IMR-90 (cell line): ENCODE measurements around the gene MYOF.

Experiments used
- CEBPB ChIP-seq: IDR thresholded peaks from 2 replicates; pipeline ENCODE4 v1.6.1; 2012; ENCODE audit warnings: low read depth, low read length, improper control_type of control experiment
- CHD1 ChIP-seq: IDR thresholded peaks from 2 replicates; pipeline ENCODE4 v1.6.1; 2012; ENCODE audit warnings: low read depth, low read length, improper control_type of control experiment
- CTCF ChIP-seq: conservative IDR thresholded peaks from 2 replicates; pipeline ENCODE4 v1.5.1; 2012; ENCODE audit warnings: mild to moderate bottlenecking, low read depth, low read length, improper control_type of control experiment
- POLR2A ChIP-seq: IDR thresholded peaks from 2 replicates; pipeline ENCODE4 v1.6.1; 2012; ENCODE audit warnings: mild to moderate bottlenecking, low read depth, low read length

DNA sequence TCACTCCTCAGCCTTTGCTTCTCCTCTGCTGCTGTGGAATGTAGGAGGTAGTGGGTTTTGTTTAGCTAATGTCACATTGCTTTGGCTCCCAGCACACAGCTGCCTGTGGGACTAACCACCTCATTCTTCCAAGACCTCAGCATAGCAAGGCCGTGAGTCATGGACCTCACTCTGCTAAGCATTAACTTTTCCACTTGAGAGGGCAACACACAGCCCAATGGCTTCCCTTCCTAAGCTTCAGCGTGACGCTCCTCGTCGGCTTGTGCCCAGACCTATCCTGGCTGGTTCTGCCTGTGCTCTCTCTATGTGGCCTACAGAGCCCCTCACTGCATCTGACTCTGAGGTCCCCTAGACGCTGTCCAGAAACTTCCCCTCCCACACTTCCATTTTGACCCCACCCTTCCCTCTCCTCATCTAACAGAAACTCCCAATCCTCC, 23.3 kb downstream of the MYOF start:
- TF ChIP-seq CTCF (no peak), CEBPB (no peak), CHD1 (no peak; the same call in 1 of the 2 replicates), POLR2A (peak; percentile 81; the same call in 1 of the 2 replicates)
